H9 (cell line): ENCODE data around the gene DYNC1H1. TPM values are rescaled to one million over a fixed set of nuclear protein-coding genes. Genes with fewer than 3 reads are reported as not detected.

Experiments
- DNase-seq: peaks from one replicate; pipeline ENCODE4 v3.0.0-alpha.2; 2017
- H2AFZ ChIP-seq: one replicate; pipeline ENCODE4 v1.6.1; 2013; ENCODE audit warnings: mild to moderate bottlenecking, low read length, control low read depth, moderate library complexity
- H2AK5ac ChIP-seq: 2 replicates; pipeline ENCODE4 v1.6.1; 2013; ENCODE audit warnings: low read length, control low read depth, mixed read lengths; ENCODE audit not compliant: insufficient read length
- H2BK120ac ChIP-seq: one replicate; pipeline ENCODE4 v1.6.1; 2013; ENCODE audit warnings: low read depth, mild to moderate bottlenecking, low read length, control low read depth, inconsistent platforms; ENCODE audit not compliant: poor library complexity, severe bottlenecking
- H2BK12ac ChIP-seq: 2 replicates; pipeline ENCODE4 v1.6.1; 2013; ENCODE audit warnings: low read length, control low read depth, mixed read lengths, low read depth; ENCODE audit not compliant: insufficient read length
- H2BK15ac ChIP-seq: 2 replicates; pipeline ENCODE4 v1.6.1; 2013; ENCODE audit warnings: low read depth, low read length, control low read depth
- H2BK20ac ChIP-seq: one replicate; pipeline ENCODE4 v1.6.1; 2013; ENCODE audit warnings: low read depth, mild to moderate bottlenecking, low read length, control low read depth, inconsistent platforms; ENCODE audit not compliant: poor library complexity, severe bottlenecking
- H2BK5ac ChIP-seq: 2 replicates; pipeline ENCODE4 v1.6.1; 2013; ENCODE audit warnings: low read length, control low read depth, mixed read lengths; ENCODE audit not compliant: insufficient read length
- H3K14ac ChIP-seq: 2 replicates; pipeline ENCODE4 v1.6.1; 2013; ENCODE audit warnings: low read length, control low read depth; ENCODE audit not compliant: insufficient read depth
- H3K18ac ChIP-seq: 2 replicates; pipeline ENCODE4 v1.6.1; 2013; ENCODE audit warnings: low read depth, mild to moderate bottlenecking, mixed read lengths, low read length, control low read depth; ENCODE audit not compliant: insufficient read length
- H3K23ac ChIP-seq: 2 replicates; pipeline ENCODE4 v1.6.1; 2013; ENCODE audit warnings: low read length, control low read depth, mixed read lengths, low read depth; ENCODE audit not compliant: insufficient read length
- H3K23me2 ChIP-seq: 2 replicates; pipeline ENCODE4 v1.6.1; 2013; ENCODE audit warnings: low read depth, mild to moderate bottlenecking, mixed read lengths, low read length, control low read depth; ENCODE audit not compliant: insufficient read length, poor library complexity, severe bottlenecking
- H3K27ac ChIP-seq: 2 replicates; pipeline ENCODE4 v1.5.1; 2013; ENCODE audit warnings: low read length, control low read depth, mixed read lengths, low read depth; ENCODE audit not compliant: insufficient read length
- H3K27me3 ChIP-seq: 2 replicates; pipeline ENCODE4 v1.6.1; 2013; ENCODE audit warnings: low read length, control low read depth, inconsistent platforms; ENCODE audit not compliant: insufficient read depth
- H3K4ac ChIP-seq: 2 replicates; pipeline ENCODE4 v1.6.1; 2013; ENCODE audit warnings: low read depth, mild to moderate bottlenecking, control low read depth, inconsistent platforms, low read length, moderate library complexity
- H3K4me1 ChIP-seq: 2 replicates; pipeline ENCODE4 v1.6.1; 2013; ENCODE audit warnings: low read length, control low read depth, inconsistent platforms; ENCODE audit not compliant: insufficient read depth
- H3K4me2 ChIP-seq: 2 replicates; pipeline ENCODE4 v1.6.1; 2013; ENCODE audit warnings: low read length, control low read depth, mixed read lengths; ENCODE audit not compliant: insufficient read length, insufficient read depth
- H3K56ac ChIP-seq: 2 replicates; pipeline ENCODE4 v1.6.1; 2013; ENCODE audit warnings: low read depth, mild to moderate bottlenecking, mixed read lengths, low read length, control low read depth; ENCODE audit not compliant: insufficient read length
- H3K79me1 ChIP-seq: 2 replicates; pipeline ENCODE4 v1.6.1; 2013; ENCODE audit warnings: low read depth, mild to moderate bottlenecking, moderate library complexity, low read length, control low read depth, inconsistent platforms; ENCODE audit not compliant: insufficient read depth, poor library complexity, severe bottlenecking
- H3K79me2 ChIP-seq: 2 replicates; pipeline ENCODE4 v1.6.1; 2013; ENCODE audit warnings: low read length, control low read depth, inconsistent platforms; ENCODE audit not compliant: insufficient read depth
- H3K9ac ChIP-seq: 2 replicates; pipeline ENCODE4 v1.6.1; 2013; ENCODE audit warnings: low read length, control low read depth, mixed read lengths; ENCODE audit not compliant: insufficient read length; ENCODE audit errors: extremely low read depth
- H3K9me3 ChIP-seq: one replicate; pipeline ENCODE4 v1.6.1; 2013; ENCODE audit warnings: low read depth, low read length, inconsistent platforms; ENCODE audit not compliant: control insufficient read depth
- H3T11ph ChIP-seq: one replicate; pipeline ENCODE4 v1.6.1; 2013; ENCODE audit warnings: mild to moderate bottlenecking, low read length, control low read depth, inconsistent platforms
- H4K20me1 ChIP-seq: one replicate; pipeline ENCODE4 v1.6.1; 2013; ENCODE audit not compliant: control insufficient read depth, insufficient read length, insufficient read depth
- H4K5ac ChIP-seq: 2 replicates; pipeline ENCODE4 v1.6.1; 2013; ENCODE audit warnings: low read depth, mild to moderate bottlenecking, mixed read lengths, low read length, control low read depth; ENCODE audit not compliant: insufficient read length
- H4K8ac ChIP-seq: replicated peaks from 2 replicates; pipeline ENCODE4 v1.6.1; 2013; ENCODE audit warnings: low read length, control low read depth, mixed read lengths, low read depth; ENCODE audit not compliant: insufficient read length
- H4K91ac ChIP-seq: 2 replicates; pipeline ENCODE4 v1.6.1; 2013; ENCODE audit warnings: low read depth, mild to moderate bottlenecking, moderate library complexity, mixed read lengths, low read length, control low read depth; ENCODE audit not compliant: insufficient read length
- H3K27ac Mint-ChIP-seq, 3 experiments: 2 replicates in 2 of 3; 3 replicates in 1 of 3; pipeline ENCODE4 v1.8.0; 2020 to 2021; ENCODE audit warnings: mixed read lengths in 3 of 3, mild to moderate bottlenecking in 1 of 3, moderate library complexity in 1 of 3
- H3K27me3 Mint-ChIP-seq: 2 replicates; pipeline ENCODE4 v1.8.0; 2021; ENCODE audit warnings: low read depth, mild to moderate bottlenecking, moderate library complexity, mixed read lengths
- H3K36me3 Mint-ChIP-seq, 3 experiments: 2 replicates in 2 of 3; 3 replicates in 1 of 3; pipeline ENCODE4 v1.8.0; 2020 to 2021; ENCODE audit warnings: low read depth in 3 of 3, mixed read lengths in 3 of 3; ENCODE audit not compliant: insufficient read depth in 1 of 3
- H3K4me1 Mint-ChIP-seq, 2 experiments: 2 replicates each; pipeline ENCODE4 v1.8.0; 2020; ENCODE audit warnings: mixed read lengths in 2 of 2
- H3K4me3 Mint-ChIP-seq, 2 experiments: 2 replicates in 1 of 2; 3 replicates in 1 of 2; pipeline ENCODE4 v1.8.0; 2020 to 2021; ENCODE audit warnings: mild to moderate bottlenecking in 2 of 2, mixed read lengths in 2 of 2, moderate library complexity in 1 of 2
- H3K9me3 Mint-ChIP-seq, 2 experiments: 2 replicates in 1 of 2; 3 replicates in 1 of 2; pipeline ENCODE4 v1.8.0; 2020; ENCODE audit warnings: mild to moderate bottlenecking in 2 of 2, mixed read lengths in 2 of 2, moderate library complexity in 1 of 2
- WGBS: extraction: QIAGEN DNeasy Blood & Tissue Kit; methylation state at CpG from one replicate; pipeline ENCODE4 v1.1.7; 2013; ENCODE audit warnings: missing lambda C conversion rate, low lambda C conversion rate, mixed read lengths; ENCODE audit not compliant: insufficient read length; ENCODE audit errors: extremely low coverage; 5-methylcytosine and 5-hydroxymethylcytosine counted together
- total RNA-seq: library from RNA; stranded (reverse); gene quantifications from 2 replicates; pipeline ENCODE4 v1.2.1, GENCODE V29; 2021
- TF ChIP-seq, protein P1 (sequence below): fragments of 200-600 bp; sonication (generic); conservative IDR thresholded peaks from 3 replicates; pipeline ENCODE4 v1.8.0; 2021; ENCODE audit warnings: antibody characterized with exemption, mild to moderate bottlenecking

Gene DYNC1H1
- total RNA-seq, 1 experiment from 2014 or later = 359 TPM

DNA sequence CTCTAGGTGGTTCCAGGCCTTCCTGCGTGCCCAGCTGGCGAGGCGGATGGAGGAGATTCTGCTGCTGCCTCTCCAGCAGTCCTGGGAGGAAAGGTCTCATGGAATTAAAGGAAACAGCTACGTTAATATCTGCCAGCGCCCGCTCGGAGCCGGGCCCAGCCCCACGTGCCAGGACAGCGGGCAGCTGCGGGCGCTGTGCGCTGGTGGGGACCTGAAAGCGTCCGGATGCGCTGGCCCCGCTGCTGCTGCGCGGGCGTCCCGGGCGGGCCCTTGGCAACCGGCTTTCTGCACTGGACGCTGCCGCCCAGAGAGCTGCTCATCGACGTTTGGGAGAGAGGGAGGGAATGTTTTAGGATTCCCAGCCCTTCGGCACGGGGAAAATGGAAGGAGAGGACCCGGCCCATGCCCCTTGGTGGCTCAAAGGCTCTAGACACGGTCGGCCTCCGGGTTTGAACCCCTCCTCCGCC is 8.6 kb upstream of the DYNC1H1 start:
- Histone ChIP-seq H3K14ac (no peak overlapping the region), H3K23me2 (no peaks in the 10 kb centered on the region), H4K20me1 (no peaks in the 10 kb centered on the region), H4K91ac (no peak overlapping the region), H3K27me3 (no peaks in the 10 kb centered on the region), H3T11ph (no peak overlapping the region), H2BK15ac (no peak overlapping the region), H3K79me2 (no peaks in the 10 kb centered on the region), H3K4ac (no peak overlapping the region), H3K4me2 (no peak overlapping the region), H3K56ac (no peak overlapping the region), H3K79me1 (no peaks in the 10 kb centered on the region), H2BK20ac (no peak overlapping the region), H3K9me3 (no peaks in the 10 kb centered on the region), H3K23ac (no peak overlapping the region), H2BK120ac (no peak overlapping the region), H3K9ac (no peak overlapping the region), H4K8ac (no peak overlapping the region), H2BK5ac (no peak overlapping the region), H3K18ac (no peak overlapping the region), H2BK12ac (no peak overlapping the region), H4K5ac (no peak overlapping the region), H2AK5ac (no peak overlapping the region), H3K27ac (no peak overlapping the region), H3K4me1 (no peaks in the 10 kb centered on the region), H2AFZ (no peak overlapping the region)
- Mint-ChIP-seq H3K36me3 (no peaks in the 10 kb centered on the region), H3K9me3 (no peaks in the 10 kb centered on the region), H3K4me1 (peaks cover 3 to 6% of the 10 kb centered on the region in 2 experiments; a peak in 3 of 4 replicates), H3K27ac (no peak overlapping the region), H3K4me3 (no peak overlapping the region), H3K27me3 (peaks cover 12% of the 10 kb centered on the region)
- no peak for DNase-seq
- TF ChIP-seq, protein P1, sequence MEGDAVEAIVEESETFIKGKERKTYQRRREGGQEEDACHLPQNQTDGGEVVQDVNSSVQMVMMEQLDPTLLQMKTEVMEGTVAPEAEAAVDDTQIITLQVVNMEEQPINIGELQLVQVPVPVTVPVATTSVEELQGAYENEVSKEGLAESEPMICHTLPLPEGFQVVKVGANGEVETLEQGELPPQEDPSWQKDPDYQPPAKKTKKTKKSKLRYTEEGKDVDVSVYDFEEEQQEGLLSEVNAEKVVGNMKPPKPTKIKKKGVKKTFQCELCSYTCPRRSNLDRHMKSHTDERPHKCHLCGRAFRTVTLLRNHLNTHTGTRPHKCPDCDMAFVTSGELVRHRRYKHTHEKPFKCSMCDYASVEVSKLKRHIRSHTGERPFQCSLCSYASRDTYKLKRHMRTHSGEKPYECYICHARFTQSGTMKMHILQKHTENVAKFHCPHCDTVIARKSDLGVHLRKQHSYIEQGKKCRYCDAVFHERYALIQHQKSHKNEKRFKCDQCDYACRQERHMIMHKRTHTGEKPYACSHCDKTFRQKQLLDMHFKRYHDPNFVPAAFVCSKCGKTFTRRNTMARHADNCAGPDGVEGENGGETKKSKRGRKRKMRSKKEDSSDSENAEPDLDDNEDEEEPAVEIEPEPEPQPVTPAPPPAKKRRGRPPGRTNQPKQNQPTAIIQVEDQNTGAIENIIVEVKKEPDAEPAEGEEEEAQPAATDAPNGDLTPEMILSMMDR = no peak
- no CpG with 5 or more reads among the region's 34 CpGs for WGBS
